Caco-2 (cell line): ENCODE data around the gene G2E3. TPM values are rescaled to one million over a fixed set of nuclear protein-coding genes. Genes with fewer than 3 reads are reported as not detected.

Source experiments
- BruUV-seq: library from RNA; stranded (reverse); fragments of 400-500 nt; replicated peaks from 2 replicates; lab custom pipeline; 2021; lab: Mats Ljungman, UMichigan
- CTCF ChIA-PET: fragments of 300-600 bp; sonication (Branson Sonifier 250); formaldehyde crosslinking; loops from one replicate; lab custom pipeline; 2022; ENCODE audit warnings: antibody characterized with exemption; lab: Charles Lee
- POLR2A ChIA-PET: fragments of 300-600 bp; sonication (Branson Sonifier 250); formaldehyde crosslinking; loops from one replicate; lab custom pipeline; 2022; ENCODE audit warnings: antibody characterized with exemption; lab: Charles Lee
- DNase-seq, 2 experiments: peaks; one replicate each; pipeline versions ENCODE4 v3.0.0 to v3.0.0-alpha.2; 2020 to 2022
- H3K27me3 ChIP-seq: replicated peaks from 2 replicates; pipeline ENCODE4 v1.6.0; 2011; ENCODE audit warnings: low read length; ENCODE audit not compliant: control insufficient read depth, insufficient read depth
- H3K36me3 ChIP-seq: 2 replicates; pipeline ENCODE4 v1.5.1; 2011; ENCODE audit warnings: low read length; ENCODE audit not compliant: control insufficient read depth, insufficient read depth
- H3K4me1 ChIP-seq: fragments of 250-450 bp; sonication (Bioruptor Pico); 2 replicates; pipeline ENCODE4 v1.5.1; 2020; ENCODE audit warnings: mild to moderate bottlenecking
- H3K4me3 ChIP-seq: 2 replicates; pipeline ENCODE4 v1.5.1; 2011; ENCODE audit warnings: low read depth, mild to moderate bottlenecking, control low read depth, low read length
- H3K9me3 ChIP-seq: fragments of 250-450 bp; sonication (Bioruptor Pico); 2 replicates; pipeline ENCODE4 v1.5.1; 2020; ENCODE audit warnings: mild to moderate bottlenecking, moderate library complexity
- H3K27ac Mint-ChIP-seq: one replicate; pipeline ENCODE4 v1.8.0; 2022; ENCODE audit warnings: mixed read lengths; ENCODE audit not compliant: unreplicated experiment
- H3K27me3 Mint-ChIP-seq: one replicate; pipeline ENCODE4 v1.8.0; 2022; ENCODE audit warnings: mixed read lengths; ENCODE audit not compliant: insufficient read depth, unreplicated experiment
- H3K36me3 Mint-ChIP-seq: one replicate; pipeline ENCODE4 v1.8.0; 2022; ENCODE audit warnings: mild to moderate bottlenecking, mixed read lengths; ENCODE audit not compliant: insufficient read depth, unreplicated experiment
- H3K4me1 Mint-ChIP-seq: one replicate; pipeline ENCODE4 v1.8.0; 2022; ENCODE audit warnings: low read depth, mixed read lengths; ENCODE audit not compliant: unreplicated experiment
- H3K4me3 Mint-ChIP-seq: one replicate; pipeline ENCODE4 v1.8.0; 2022; ENCODE audit warnings: mild to moderate bottlenecking, moderate library complexity, mixed read lengths; ENCODE audit not compliant: unreplicated experiment
- H3K9me3 Mint-ChIP-seq: one replicate; pipeline ENCODE4 v1.8.0; 2022; ENCODE audit warnings: mixed read lengths; ENCODE audit not compliant: unreplicated experiment
- intact Hi-C: fragments of 100-400 bp; cut with micrococcal nuclease; formaldehyde crosslinking; loops from one replicate; pipeline ENCODE4 v1.10.0; 2022; ENCODE audit not compliant: unreplicated experiment
- total RNA-seq: library from RNA; stranded (reverse); gene quantifications from 2 replicates; pipeline ENCODE4 v1.2.3, GENCODE V29; 2022
- TF ChIP-seq, protein P1 (sequence below), 2 experiments: fragments of 200-600 bp in 1 of 2; IDR thresholded peaks; 1 replicate in 1 of 2; 2 replicates in 1 of 2; pipeline versions ENCODE4 v1.5.1 to v1.8.0; 2011 to 2022; ENCODE audit warnings: antibody characterized with exemption in 1 of 2, control low read depth in 1 of 2, inconsistent platforms in 1 of 2, low read depth in 1 of 2, low read length in 1 of 2, mild to moderate bottlenecking in 1 of 2, moderate library complexity in 1 of 2; ENCODE audit not compliant: insufficient read depth in 1 of 2, severe bottlenecking in 1 of 2, unreplicated experiment in 1 of 2

G2E3 gene
- total RNA-seq, 1 experiment from 2014 or later: 25.1 TPM

DNA sequence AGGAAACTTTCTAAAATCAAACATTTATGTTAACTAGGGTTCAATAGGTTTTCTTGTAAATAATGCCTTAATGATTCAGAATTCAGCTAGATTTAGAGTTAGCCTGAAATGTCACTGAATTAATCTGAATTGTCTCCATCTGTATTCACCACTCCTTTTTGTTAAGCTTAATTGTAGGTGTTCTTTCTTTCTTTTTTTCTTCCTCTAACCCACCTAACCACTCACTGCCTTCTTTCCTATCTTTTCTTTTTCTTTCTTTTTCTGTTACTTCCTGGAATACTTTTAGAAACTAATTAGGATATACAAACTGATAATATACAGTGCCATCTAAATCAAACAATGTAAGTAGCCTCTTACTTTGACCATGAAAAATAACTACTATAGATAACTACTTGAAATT, 29.9 kb downstream of the G2E3 start:
- intact Hi-C loops: no loop called here
- no TSS peak for BruUV-seq
- H3K4me1 ChIP-seq: peaks cover 12% of the 10 kb centered on the region
- no peaks in the 10 kb centered on the region for H3K27me3 ChIP-seq
- H3K27ac Mint-ChIP-seq: no peak overlapping the region
- peaks cover 9% of the 10 kb centered on the region for H3K9me3 Mint-ChIP-seq
- no peaks in the 10 kb centered on the region for H3K36me3 ChIP-seq
- no peak overlapping the region for H3K4me3 ChIP-seq
- CTCF ChIA-PET: no interaction called here
- no peak overlapping the region for H3K4me3 Mint-ChIP-seq
- H3K27me3 Mint-ChIP-seq: no peaks in the 10 kb centered on the region
- POLR2A ChIA-PET: no interaction called here
- no peak for DNase-seq
- TF ChIP-seq, protein P1, sequence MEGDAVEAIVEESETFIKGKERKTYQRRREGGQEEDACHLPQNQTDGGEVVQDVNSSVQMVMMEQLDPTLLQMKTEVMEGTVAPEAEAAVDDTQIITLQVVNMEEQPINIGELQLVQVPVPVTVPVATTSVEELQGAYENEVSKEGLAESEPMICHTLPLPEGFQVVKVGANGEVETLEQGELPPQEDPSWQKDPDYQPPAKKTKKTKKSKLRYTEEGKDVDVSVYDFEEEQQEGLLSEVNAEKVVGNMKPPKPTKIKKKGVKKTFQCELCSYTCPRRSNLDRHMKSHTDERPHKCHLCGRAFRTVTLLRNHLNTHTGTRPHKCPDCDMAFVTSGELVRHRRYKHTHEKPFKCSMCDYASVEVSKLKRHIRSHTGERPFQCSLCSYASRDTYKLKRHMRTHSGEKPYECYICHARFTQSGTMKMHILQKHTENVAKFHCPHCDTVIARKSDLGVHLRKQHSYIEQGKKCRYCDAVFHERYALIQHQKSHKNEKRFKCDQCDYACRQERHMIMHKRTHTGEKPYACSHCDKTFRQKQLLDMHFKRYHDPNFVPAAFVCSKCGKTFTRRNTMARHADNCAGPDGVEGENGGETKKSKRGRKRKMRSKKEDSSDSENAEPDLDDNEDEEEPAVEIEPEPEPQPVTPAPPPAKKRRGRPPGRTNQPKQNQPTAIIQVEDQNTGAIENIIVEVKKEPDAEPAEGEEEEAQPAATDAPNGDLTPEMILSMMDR (IDR thresholded peaks at IDR 0.05; ENCODE audit: insufficient read depth in 1 of 2, low read depth in 1 of 2, low read length in 1 of 2, severe bottlenecking in 1 of 2, unreplicated experiment in 1 of 2): no peak
- H3K4me1 Mint-ChIP-seq: peaks cover 6% of the 10 kb centered on the region
- H3K9me3 ChIP-seq: peaks cover 4% of the 10 kb centered on the region
- peaks cover 38% of the 10 kb centered on the region for H3K36me3 Mint-ChIP-seq

DNA sequence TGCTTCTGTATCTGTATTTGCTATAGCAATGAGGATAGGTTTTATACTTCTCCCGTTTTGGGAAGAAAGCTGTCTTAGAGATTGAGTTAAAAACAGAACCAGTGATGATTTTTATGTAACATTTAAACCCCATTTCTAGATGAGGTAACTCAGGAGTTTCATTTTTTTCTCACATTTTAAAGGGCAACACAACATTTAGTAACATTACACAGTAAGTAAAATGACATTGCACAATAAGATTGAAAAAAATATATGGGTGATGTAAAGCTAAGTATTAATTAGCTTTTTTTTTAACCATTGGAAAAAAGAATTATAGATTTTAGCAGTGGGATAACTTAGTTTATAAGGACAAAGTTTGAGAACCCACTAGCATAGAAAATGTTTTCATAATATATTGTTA, 38.0 kb downstream of the G2E3 start:
- intact Hi-C loops: no loop called here
- TF ChIP-seq, protein P1 (IDR thresholded peaks at IDR 0.05; ENCODE audit: insufficient read depth in 1 of 2, low read depth in 1 of 2, low read length in 1 of 2, severe bottlenecking in 1 of 2, unreplicated experiment in 1 of 2): no peak
- ChIA-PET POLR2A (no interaction called here), CTCF (no interaction called here)
- H3K4me1 ChIP-seq: no peaks in the 10 kb centered on the region
- Mint-ChIP-seq H3K4me3 (no peak overlapping the region), H3K9me3 (no peaks in the 10 kb centered on the region), H3K4me1 (no peaks in the 10 kb centered on the region), H3K27ac (no peak overlapping the region), H3K27me3 (no peaks in the 10 kb centered on the region), H3K36me3 (peaks cover 20% of the 10 kb centered on the region)
- H3K36me3 ChIP-seq: peaks cover 1% of the 10 kb centered on the region; the same call in 1 of the 2 replicates
- no peaks in the 10 kb centered on the region for H3K9me3 ChIP-seq
- DNase-seq: no peak
- no peak overlapping the region for H3K4me3 ChIP-seq
- H3K27me3 ChIP-seq: no peaks in the 10 kb centered on the region
- BruUV-seq: no TSS peak

- CTCF ChIA-PET: no interaction called here
- no peaks in the 10 kb centered on the region for H3K27me3 Mint-ChIP-seq
- BruUV-seq: no TSS peak
- H3K36me3 Mint-ChIP-seq: peaks cover 25% of the 10 kb centered on the region
- Histone ChIP-seq H3K27me3 (no peaks in the 10 kb centered on the region), H3K36me3 (peaks cover 1% of the 10 kb centered on the region; the same call in 1 of the 2 replicates), H3K4me1 (no peaks in the 10 kb centered on the region), H3K9me3 (no peaks in the 10 kb centered on the region), H3K4me3 (no peak overlapping the region)
- DNase-seq: no peak
- TF ChIP-seq, protein P1 (IDR thresholded peaks at IDR 0.05; ENCODE audit: insufficient read depth in 1 of 2, low read depth in 1 of 2, low read length in 1 of 2, severe bottlenecking in 1 of 2, unreplicated experiment in 1 of 2): no peak
- H3K27ac Mint-ChIP-seq: no peak overlapping the region
- H3K4me3 Mint-ChIP-seq: no peak overlapping the region
- no peaks in the 10 kb centered on the region for H3K9me3 Mint-ChIP-seq
- POLR2A ChIA-PET: no interaction called here
- intact Hi-C loops: no loop called here
- H3K4me1 Mint-ChIP-seq: no peaks in the 10 kb centered on the region
Observed at GRCh38 chr14:30597504-30597903, 38.5 kb downstream of the G2E3 start.
